GM19455 (cell line): ENCODE measurements around the gene BRIP1.
"Not testable (repeated sequence)": the region's sequence is repeated elsewhere in the genome, so short reads cannot be mapped to it uniquely, and the experiment has no call there.

Experiments used
- ATAC-seq: cut with Tn5 transposase; IDR thresholded peaks from one replicate; pipeline ENCODE4 v1.9.1; 2021; ENCODE audit not compliant: unreplicated experiment

Gene BRIP1

GRCh38 chr17:61670691-61671090 is 192.6 kb downstream of the BRIP1 start:
- ATAC-seq, result no peak

DNA sequence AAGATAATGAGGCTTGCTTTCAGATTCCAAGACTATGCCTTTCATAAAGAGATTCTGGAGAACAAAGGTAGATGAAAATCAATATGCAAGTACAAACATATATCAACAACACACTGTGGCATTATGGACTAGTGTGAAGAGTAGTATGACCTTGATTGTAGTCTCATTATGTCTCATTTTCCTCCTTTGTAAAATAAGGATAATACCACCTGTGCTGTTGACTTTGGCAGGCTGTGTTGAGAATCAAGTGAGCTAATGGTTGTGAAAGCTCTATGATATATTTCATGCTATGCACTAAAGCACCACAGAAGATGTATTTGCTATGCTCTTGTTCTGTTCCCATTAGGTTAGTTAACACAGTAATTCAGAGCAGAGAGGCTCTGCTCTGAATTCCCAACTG is 193.8 kb downstream of the BRIP1 start:
- ATAC-seq, result no peak

GRCh38 chr17:61668486-61668885 is 194.8 kb downstream of the BRIP1 start:
- ATAC-seq, result no peak

DNA sequence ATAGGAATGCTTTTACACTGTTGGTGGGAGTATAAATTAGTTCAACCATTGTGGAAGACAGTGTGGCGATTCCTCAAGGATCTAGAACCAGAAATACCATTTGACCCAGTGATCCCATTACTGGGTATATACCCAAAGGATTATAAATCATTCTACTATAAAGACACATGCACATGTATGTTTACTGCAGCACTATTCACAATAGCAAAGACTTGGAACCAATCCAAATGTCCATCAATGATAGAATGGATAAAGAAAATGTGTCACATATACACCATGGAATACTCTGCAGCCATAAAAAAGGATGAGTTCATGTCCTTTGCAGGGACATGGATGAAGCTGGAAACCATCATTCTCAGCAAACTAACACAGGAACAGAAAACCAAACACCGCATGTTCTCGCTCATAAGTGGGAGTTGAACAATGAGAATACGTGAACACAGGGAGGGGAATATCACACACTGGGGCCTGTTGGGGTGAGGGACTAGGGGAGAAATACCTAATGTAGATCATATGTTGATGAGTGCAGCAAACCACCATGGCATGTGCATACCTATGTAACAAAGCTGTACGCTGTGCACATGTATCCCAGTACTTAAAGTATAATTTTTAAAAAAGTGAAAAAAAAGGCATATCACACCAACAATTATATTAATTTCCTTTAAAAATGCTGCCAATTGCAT is 196.8 kb downstream of the BRIP1 start:
- not testable (repeated sequence) for ATAC-seq

- ATAC-seq, result no peak
Observed at GRCh38 chr17:61663310-61663709, 200.0 kb downstream of the BRIP1 start.

GRCh38 chr17:61662741-61663140 is 200.6 kb downstream of the BRIP1 start:
- no peak for ATAC-seq

GRCh38 chr17:61662186-61662585 is 201.1 kb downstream of the BRIP1 start:
- ATAC-seq, result no peak

DNA sequence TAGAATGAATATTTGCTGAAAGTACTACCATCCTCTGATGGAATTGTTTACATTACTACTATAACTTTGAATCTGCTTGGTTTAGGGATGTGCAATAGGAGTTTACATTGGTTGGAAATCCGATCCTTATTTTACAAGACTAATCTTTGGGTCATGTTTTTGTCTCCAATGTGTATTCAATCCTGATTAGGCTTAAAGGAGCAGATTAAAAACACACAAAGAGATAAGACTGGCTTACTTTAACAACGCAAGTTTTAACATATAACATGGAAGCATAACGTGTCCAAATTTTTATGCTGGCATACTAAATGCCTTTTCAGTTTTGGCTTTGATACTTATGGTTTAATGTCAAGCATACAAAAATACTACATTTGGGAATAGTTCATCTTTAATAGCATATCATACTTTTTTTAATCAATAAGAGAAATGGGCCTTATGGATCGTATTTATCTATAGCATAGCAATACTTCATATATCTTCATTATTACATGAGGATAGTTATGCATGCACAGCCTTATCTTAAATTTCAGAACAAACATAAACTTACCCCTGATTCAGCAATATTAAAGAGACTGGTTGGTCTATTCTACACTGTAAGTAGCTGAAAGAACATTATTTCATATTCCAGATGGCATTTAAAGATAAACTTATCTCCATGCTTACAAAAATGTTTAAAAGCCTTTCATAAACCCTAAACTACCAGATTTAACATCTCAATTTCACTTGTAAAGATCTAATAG is 202.4 kb downstream of the BRIP1 start:
- ATAC-seq, result no peak

DNA sequence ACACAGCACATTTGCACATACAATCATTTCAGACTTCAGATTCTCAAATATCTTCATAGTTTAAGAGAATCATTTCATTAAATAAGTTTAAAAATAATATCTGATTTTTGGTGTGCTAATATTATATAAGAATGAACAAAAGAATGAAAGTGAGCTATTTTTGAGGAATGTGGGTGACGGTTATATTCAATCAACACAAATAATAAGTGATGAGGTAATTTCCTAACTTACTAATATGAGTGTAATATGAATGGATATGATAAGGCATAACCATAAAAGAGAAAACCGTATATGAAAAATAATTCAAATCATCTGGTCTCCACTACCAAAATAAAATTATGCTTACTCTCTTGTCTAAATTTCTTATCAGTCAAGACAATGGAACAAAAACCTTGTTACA is 203.9 kb downstream of the BRIP1 start:
- no peak for ATAC-seq

GRCh38 chr17:61658183-61658582 is 205.1 kb downstream of the BRIP1 start:
- no peak for ATAC-seq

DNA sequence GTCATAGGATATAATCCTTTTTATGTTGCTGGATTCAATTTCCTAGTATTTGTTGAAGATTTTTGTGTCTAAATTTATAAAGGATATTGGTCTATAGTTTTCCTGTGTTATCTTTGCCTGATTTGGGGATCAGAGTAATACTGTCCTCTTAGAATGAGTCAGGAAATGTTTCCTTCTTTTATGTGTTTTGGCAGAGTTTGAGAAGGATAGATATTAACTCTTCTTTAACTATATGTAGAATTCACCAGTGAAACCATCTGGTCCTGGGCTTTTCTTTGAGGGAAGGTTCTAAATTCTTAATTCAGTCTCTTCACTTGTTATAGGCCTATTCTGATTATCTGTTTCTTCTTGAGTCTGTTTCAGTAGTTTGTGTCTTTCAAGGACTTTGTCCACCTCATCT is 206.0 kb downstream of the BRIP1 start:
- no peak for ATAC-seq

DNA sequence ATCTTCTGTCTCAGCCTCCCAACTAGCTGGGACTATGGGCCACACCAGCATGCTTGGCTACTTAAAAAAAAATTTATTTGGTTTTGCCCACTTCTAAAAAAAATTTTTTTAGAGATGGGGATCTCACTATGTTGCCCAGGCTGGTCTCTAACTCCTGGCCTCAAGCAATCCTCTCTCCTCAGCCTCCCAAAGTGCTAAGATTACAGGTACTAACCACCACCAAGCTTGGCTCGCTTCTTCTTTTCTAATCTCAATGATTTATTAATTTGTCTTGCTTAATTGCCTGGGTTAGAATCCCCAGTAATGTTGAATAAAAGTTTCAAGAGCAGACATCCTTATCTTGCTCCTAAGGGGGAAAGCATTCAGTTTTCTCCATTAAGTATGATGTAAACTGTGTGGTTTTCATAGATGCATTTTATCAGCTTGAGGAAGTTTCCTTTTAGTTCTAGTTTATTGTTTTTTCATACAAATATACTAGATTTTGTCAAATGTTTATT is 206.6 kb downstream of the BRIP1 start:
- no peak for ATAC-seq

- no peak for ATAC-seq
Observed at GRCh38 chr17:61650749-61651148, 212.6 kb downstream of the BRIP1 start.

- ATAC-seq, result no peak
Observed at GRCh38 chr17:61648587-61648986, 214.7 kb downstream of the BRIP1 start.

DNA sequence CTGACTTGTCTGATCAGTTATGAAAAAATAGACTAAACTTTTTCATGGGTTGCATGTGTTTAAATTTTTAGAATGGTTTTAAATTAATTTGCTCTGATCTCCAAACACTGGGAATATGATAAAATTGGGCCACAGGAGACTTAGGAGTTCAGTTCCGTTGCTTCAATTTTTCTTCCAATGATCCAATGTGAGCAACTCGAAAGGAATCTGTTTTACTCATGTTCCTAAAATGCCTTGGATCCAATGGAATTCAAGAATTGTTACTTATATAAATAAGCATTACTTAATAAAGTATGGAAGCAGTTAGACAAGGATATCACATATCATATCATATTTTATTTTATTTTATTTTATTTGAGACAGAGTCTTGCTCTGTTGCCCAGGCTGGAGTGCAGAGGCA is 216.3 kb downstream of the BRIP1 start:
- ATAC-seq, result no peak

- ATAC-seq, result no peak
Observed at GRCh38 chr17:61646482-61646881, 216.8 kb downstream of the BRIP1 start.

DNA sequence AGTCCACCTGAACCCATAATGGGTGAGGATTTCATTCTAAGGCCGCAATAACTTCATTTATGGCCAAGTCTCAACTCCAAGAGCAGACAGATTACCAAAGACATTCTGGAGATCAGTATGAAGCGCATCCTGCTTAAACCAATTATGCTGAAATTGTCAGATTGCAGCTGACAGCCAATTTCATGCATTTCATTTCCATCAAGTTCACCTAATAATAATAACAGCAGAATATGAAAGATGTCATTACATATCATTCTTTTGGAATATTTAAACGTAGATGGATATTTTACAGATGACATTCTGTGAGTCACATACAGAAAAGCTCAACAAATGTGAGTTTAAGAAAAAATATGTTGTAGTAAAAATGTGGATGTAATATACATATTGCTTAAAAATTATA is 217.4 kb downstream of the BRIP1 start:
- ATAC-seq, result no peak

- ATAC-seq, result no peak
Observed at GRCh38 chr17:61644800-61645774, 218.2 kb downstream of the BRIP1 start.

DNA sequence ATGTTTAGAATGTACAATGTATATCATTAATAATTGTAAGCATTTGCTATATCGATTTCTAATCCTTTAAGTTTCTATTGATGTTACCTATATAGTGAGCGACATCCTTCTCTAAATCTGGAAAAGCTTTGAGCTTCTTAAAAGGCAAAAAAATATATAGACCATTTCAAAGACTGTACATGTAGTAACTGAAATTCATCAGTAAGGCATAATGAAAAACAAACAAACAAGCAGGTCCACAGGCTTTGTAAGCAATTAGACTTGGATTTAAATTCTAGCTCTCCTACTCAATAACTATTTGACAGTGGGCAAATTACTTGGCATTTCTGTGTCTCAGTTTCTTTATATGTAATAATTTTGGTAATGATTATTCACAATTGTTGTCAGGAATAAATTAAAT is 220.6 kb downstream of the BRIP1 start:
- no peak for ATAC-seq

DNA sequence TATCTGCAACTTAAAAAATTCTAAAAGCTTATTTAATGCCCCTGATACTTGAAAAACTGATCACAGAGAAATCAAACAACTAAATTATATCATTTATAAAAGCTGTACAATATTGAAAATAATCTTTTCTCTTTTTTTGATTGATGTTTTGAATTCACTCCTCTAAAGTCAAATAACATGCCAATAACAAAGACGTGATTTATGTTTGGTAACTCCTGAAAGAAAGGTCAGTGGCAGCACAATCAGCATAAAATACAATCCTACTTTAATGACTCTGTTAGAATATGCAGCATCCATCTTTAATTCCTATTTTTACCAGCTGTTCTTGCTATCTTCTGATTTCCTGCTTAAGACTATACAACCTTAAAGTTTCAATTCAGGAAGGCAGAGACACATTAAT is 221.6 kb downstream of the BRIP1 start:
- ATAC-seq, result no peak

DNA sequence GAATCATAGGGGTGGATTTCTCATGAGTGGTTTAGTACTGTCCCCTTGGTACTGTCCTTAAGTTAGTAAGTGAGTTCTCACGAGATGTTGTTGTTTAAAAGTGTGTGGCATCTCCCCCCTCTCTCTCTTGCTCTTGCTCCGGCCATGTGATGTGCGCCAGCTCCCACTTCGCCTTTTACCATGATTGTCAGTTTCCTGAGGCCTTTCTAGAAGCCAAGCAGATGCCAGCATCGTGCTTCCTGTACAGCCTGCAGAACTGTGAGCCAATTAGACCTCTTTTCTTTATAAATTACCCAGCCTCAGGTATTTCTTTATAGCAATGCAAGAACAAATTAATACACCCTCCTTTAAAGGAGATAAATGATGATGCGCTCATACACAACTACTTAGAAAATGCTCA is 222.2 kb downstream of the BRIP1 start:
- ATAC-seq, result no peak
